Activated B cell treated with CpG ODN at 0.5 μM for 24 hours (primary cell): ENCODE results near the gene STAB2. TPM values are rescaled to one million over a fixed set of nuclear protein-coding genes. Genes with fewer than 3 reads are reported as not detected.

Experiments
- ATAC-seq: fragments of 200-7000 bp; cut with Tn5 transposase; one replicate; pipeline ENCODE4 v1.10.0; 2021; ENCODE audit warnings: low read depth, mild to moderate bottlenecking, moderate library complexity
- CTCF ChIA-PET: fragments of 350-600 bp; sonication (Branson Sonifier 250); formaldehyde crosslinking; loops from one replicate; lab custom pipeline; 2021; ENCODE audit warnings: antibody characterized with exemption; lab: Charles Lee
- POLR2A ChIA-PET: fragments of 350-600 bp; sonication (Branson Sonifier 250); formaldehyde crosslinking; loops from one replicate; lab custom pipeline; 2021; ENCODE audit warnings: antibody characterized with exemption; lab: Charles Lee
- DNase-seq: peaks from one replicate; pipeline ENCODE4 v3.0.0; 2022
- H3K27ac Mint-ChIP-seq: one replicate; pipeline ENCODE4 v1.8.0; 2020; ENCODE audit warnings: mixed read lengths
- H3K27me3 Mint-ChIP-seq: one replicate; pipeline ENCODE4 v1.8.0; 2021; ENCODE audit warnings: mixed read lengths
- H3K36me3 Mint-ChIP-seq: one replicate; pipeline ENCODE4 v1.8.0; 2021; ENCODE audit warnings: low read depth, mixed read lengths
- H3K4me1 Mint-ChIP-seq: one replicate; pipeline ENCODE4 v1.8.0; 2021; ENCODE audit warnings: mixed read lengths
- H3K4me3 Mint-ChIP-seq: one replicate; pipeline ENCODE4 v1.8.0; 2020; ENCODE audit warnings: mild to moderate bottlenecking, mixed read lengths
- H3K9me3 Mint-ChIP-seq: one replicate; pipeline ENCODE4 v1.8.0; 2020; ENCODE audit warnings: mixed read lengths
- CTCF ChIP-seq: fragments of 200-600 bp; IDR thresholded peaks from one replicate; pipeline ENCODE4 v1.8.0; 2022; ENCODE audit warnings: antibody characterized with exemption, mild to moderate bottlenecking
- intact Hi-C: fragments of 100-400 bp; cut with micrococcal nuclease; formaldehyde crosslinking; loops from one replicate; pipeline ENCODE4 v1.15.1; 2024
- total RNA-seq: library from RNA; stranded (reverse); gene quantifications from 2 replicates; pipeline ENCODE4 v1.2.3, GENCODE V29; 2022

Gene STAB2
- total RNA-seq, 1 donor from 2014 or later = not detected

DNA sequence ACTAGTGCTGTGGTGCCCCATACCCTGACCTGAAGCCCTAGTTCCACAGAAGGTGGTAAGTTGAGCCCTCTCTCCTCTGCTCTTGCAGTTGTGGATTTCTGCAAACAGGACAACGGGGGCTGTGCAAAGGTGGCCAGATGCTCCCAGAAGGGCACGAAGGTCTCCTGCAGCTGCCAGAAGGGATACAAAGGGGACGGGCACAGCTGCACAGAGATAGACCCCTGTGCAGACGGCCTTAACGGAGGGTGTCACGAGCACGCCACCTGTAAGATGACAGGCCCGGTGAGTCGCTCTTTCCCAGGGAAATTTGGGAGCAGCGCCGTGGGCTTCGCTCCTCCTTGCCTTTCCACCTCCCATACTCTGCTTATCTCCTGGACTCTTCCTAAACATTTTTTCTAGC is 161.8 kb downstream of the STAB2 start:
- ChIA-PET CTCF (no interaction called here), POLR2A (no interaction called here)
- no peak overlapping the region for H3K27ac Mint-ChIP-seq
- TF ChIP-seq CTCF = no peak
- H3K4me3 Mint-ChIP-seq = no peak overlapping the region
- DNase-seq (no peak), ATAC-seq (no peak)
- H3K36me3 Mint-ChIP-seq = no peaks in the 10 kb centered on the region
- intact Hi-C loops = no loop called here
- H3K9me3 Mint-ChIP-seq = no peaks in the 10 kb centered on the region
- peaks cover 4% of the 10 kb centered on the region for H3K27me3 Mint-ChIP-seq
- no peaks in the 10 kb centered on the region for H3K4me1 Mint-ChIP-seq

GRCh38 chr12:103751171-103751570 is 164.1 kb downstream of the STAB2 start:
- no peaks in the 10 kb centered on the region for H3K9me3 Mint-ChIP-seq
- intact Hi-C loops = no loop called here
- POLR2A ChIA-PET = no interaction called here
- ATAC-seq = no peak
- CTCF ChIA-PET = no interaction called here
- no peak overlapping the region for H3K4me3 Mint-ChIP-seq
- DNase-seq = no peak
- no peak overlapping the region for H3K27ac Mint-ChIP-seq
- H3K36me3 Mint-ChIP-seq = no peaks in the 10 kb centered on the region
- peaks cover 4% of the 10 kb centered on the region for H3K27me3 Mint-ChIP-seq
- TF ChIP-seq CTCF = no peak
- no peaks in the 10 kb centered on the region for H3K4me1 Mint-ChIP-seq

DNA sequence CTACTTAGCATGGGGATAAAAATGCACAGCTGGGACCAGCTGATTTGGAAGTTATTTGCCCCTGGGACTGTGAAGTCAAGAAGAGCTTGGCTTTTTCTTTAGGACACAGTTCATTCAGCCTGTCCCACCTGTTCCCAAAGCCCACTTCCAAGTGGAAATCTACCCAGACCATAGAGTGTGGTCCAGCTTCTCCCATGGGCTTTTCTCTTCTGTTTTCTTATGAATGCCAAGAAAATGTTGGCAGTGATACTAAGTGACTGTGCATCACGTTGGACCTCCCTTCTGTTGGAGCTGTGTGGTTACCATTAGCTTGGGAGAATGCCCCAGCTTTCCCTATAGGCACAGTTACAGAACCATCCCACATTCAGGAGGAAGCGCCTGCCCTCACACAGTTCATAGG is 164.5 kb downstream of the STAB2 start:
- Mint-ChIP-seq H3K9me3 (no peaks in the 10 kb centered on the region), H3K27ac (no peak overlapping the region), H3K36me3 (no peaks in the 10 kb centered on the region), H3K4me1 (no peaks in the 10 kb centered on the region), H3K27me3 (peaks cover 4% of the 10 kb centered on the region), H3K4me3 (no peak overlapping the region)
- intact Hi-C loops = no loop called here
- ATAC-seq (no peak), DNase-seq (no peak)
- TF ChIP-seq CTCF = no peak
- ChIA-PET CTCF (no interaction called here), POLR2A (no interaction called here)

DNA sequence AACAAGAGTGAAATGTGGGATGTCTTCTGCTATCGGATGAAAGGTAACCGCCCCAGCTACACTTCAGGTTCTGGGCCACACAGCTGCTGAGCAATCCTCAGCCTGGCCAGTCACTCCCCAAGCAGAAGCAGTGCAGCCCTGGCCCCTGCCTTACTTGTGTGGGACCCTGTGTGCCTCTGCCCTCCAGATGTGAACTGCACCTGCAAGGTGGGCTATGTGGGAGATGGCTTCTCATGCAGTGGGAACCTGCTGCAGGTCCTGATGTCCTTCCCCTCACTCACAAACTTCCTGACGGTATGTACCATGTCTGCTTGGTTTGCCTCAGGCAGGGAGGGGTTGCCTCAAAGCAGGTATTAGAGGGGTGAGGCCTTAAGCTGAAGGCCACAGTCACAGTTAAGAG is 168.4 kb downstream of the STAB2 start:
- no peaks in the 10 kb centered on the region for H3K27me3 Mint-ChIP-seq
- H3K36me3 Mint-ChIP-seq = no peaks in the 10 kb centered on the region
- ATAC-seq (no peak), DNase-seq (no peak)
- no peaks in the 10 kb centered on the region for H3K4me1 Mint-ChIP-seq
- ChIA-PET POLR2A (no interaction called here), CTCF (no interaction called here)
- intact Hi-C loops = no loop called here
- no peaks in the 10 kb centered on the region for H3K9me3 Mint-ChIP-seq
- no peak overlapping the region for H3K4me3 Mint-ChIP-seq
- H3K27ac Mint-ChIP-seq = no peak overlapping the region
- TF ChIP-seq CTCF = no peak

DNA sequence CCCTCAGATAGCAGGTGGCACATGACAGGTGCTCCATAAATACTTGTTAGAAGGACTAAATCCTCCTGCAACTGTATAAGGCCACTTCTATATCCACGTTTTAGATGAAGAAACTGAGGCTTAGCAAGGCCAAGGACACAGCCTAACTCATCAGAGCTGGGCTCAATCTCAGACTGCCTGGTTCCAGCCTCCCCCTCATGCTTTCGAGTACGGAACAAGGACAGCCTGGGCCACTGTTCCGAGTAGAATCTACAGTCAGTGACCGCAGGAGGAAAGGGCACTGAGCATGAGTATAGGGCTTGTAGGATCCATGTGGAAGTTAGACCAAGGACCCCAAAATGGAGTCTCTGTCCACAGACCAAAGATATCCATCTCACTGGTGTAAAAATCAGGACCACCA is 169.4 kb downstream of the STAB2 start:
- no peaks in the 10 kb centered on the region for H3K4me1 Mint-ChIP-seq
- POLR2A ChIA-PET = no interaction called here
- H3K4me3 Mint-ChIP-seq = no peak overlapping the region

More for the DNA sequence above, 169.4 kb downstream of the STAB2 start:
- H3K36me3 Mint-ChIP-seq = no peaks in the 10 kb centered on the region
- H3K27ac Mint-ChIP-seq = no peak overlapping the region
- no peak for DNase-seq
- ATAC-seq = no peak
- no peak for TF ChIP-seq CTCF
- H3K9me3 Mint-ChIP-seq = no peaks in the 10 kb centered on the region
- CTCF ChIA-PET = no interaction called here
- intact Hi-C loops = no loop called here
- no peaks in the 10 kb centered on the region for H3K27me3 Mint-ChIP-seq
